GM12878 (cell line): ENCODE measurements around the gene KAZN. TPM values are rescaled to one million over a fixed set of nuclear protein-coding genes. Genes with fewer than 3 reads are reported as not detected.

ENCODE experiments used
- ATAC-seq: fragments of 200-7000 bp; cut with Tn5 transposase; 3 replicates; pipeline ENCODE4 v1.9.1; 2020; ENCODE audit warnings: mild to moderate bottlenecking, moderate library complexity
- BruUV-seq: library from RNA; stranded (reverse); fragments of 400-500 nt; replicated peaks from 2 replicates; lab custom pipeline; 2021; lab: Mats Ljungman, UMichigan
- CTCF ChIA-PET: fragments of 300-600 bp; sonication (Branson Sonifier 250); formaldehyde crosslinking; extraction: SDS; loops from one replicate; lab custom pipeline; 2021; ENCODE audit warnings: inconsistent platforms; lab: Yijun Ruan, JAX
- POLR2A ChIA-PET: fragments of 350-600 bp; formaldehyde crosslinking; extraction: SDS; loops from one replicate; lab custom pipeline; 2021; ENCODE audit warnings: inconsistent platforms; lab: Charles Lee
- RAD21 ChIA-PET: fragments of 300-600 bp; sonication (Branson Sonifier 250); formaldehyde crosslinking; loops from one replicate; lab custom pipeline; 2023; ENCODE audit warnings: antibody characterized with exemption; ENCODE audit not compliant: unreplicated experiment; lab: Charles Lee
- SMC1A ChIA-PET: fragments of 300-600 bp; sonication (Branson Sonifier 250); formaldehyde crosslinking; loops from one replicate; lab custom pipeline; 2023; ENCODE audit not compliant: unreplicated experiment, uncharacterized antibody; lab: Charles Lee
- DNase-seq: peaks from one replicate; pipeline ENCODE4 v3.0.0-alpha.2; 2011; ENCODE audit warnings: low read depth, low spot score
- FAIRE-seq: peaks from 3 replicates; lab custom pipeline; 2011; peaks lifted over from hg19 to GRCh38; lab: Jason Lieb, UNC
- H2AFZ ChIP-seq: 2 replicates; pipeline ENCODE4 v1.6.0; 2011; ENCODE audit warnings: low read depth, low read length, control low read depth; ENCODE audit not compliant: control insufficient read depth
- H3K27ac ChIP-seq: 2 replicates; pipeline ENCODE4 v1.5.1; 2011; ENCODE audit warnings: control low read depth; ENCODE audit not compliant: control insufficient read depth, insufficient read depth
- H3K27me3 ChIP-seq, 2 experiments: replicated peaks in 1 of 2; 2 replicates each; pipeline versions ENCODE4 v1.6.0 to v1.6.1; 2011; ENCODE audit warnings: low read length in 1 of 2; ENCODE audit not compliant: control insufficient read depth in 2 of 2, insufficient read depth in 2 of 2
- H3K36me3 ChIP-seq, 2 experiments: 2 replicates each; pipeline ENCODE4 v1.5.1; 2011; ENCODE audit warnings: low read length in 1 of 2; ENCODE audit not compliant: control insufficient read depth in 2 of 2, insufficient read depth in 2 of 2
- H3K4me1 ChIP-seq: 2 replicates; pipeline ENCODE4 v1.6.1; 2011; ENCODE audit warnings: mild to moderate bottlenecking, low read length, moderate library complexity, mixed read lengths; ENCODE audit not compliant: control insufficient read depth, insufficient read depth
- H3K4me2 ChIP-seq: 2 replicates; pipeline ENCODE4 v1.6.0; 2011; ENCODE audit warnings: control low read depth; ENCODE audit not compliant: control insufficient read depth, insufficient read depth
- H3K4me3 ChIP-seq: fragments of 200-600 bp; sonication (generic); 2 replicates; pipeline ENCODE4 v1.5.1; 2016
- H3K79me2 ChIP-seq: 2 replicates; pipeline ENCODE4 v1.6.0; 2011; ENCODE audit warnings: low read length; ENCODE audit not compliant: control insufficient read depth, insufficient read depth
- H3K9ac ChIP-seq: 2 replicates; pipeline ENCODE4 v1.8.0; 2011; ENCODE audit warnings: low read length, control low read depth, mixed read lengths; ENCODE audit not compliant: control insufficient read depth, insufficient read depth
- H3K9me3 ChIP-seq: replicated peaks from 3 replicates; pipeline ENCODE4 v1.5.1; 2011; ENCODE audit warnings: mild to moderate bottlenecking, low read length; ENCODE audit not compliant: control insufficient read depth, insufficient read depth
- H4K20me1 ChIP-seq: 2 replicates; pipeline ENCODE4 v1.6.0; 2011; ENCODE audit not compliant: control insufficient read depth, insufficient read depth
- BHLHE40 ChIP-seq, 2 experiments: fragments of 450-650 bp in 1 of 2; IDR thresholded peaks; 2 replicates each; pipeline ENCODE4 v1.6.1; 2011 to 2017; ENCODE audit warnings: low read depth in 2 of 2, borderline replicate concordance in 1 of 2, improper control_type of control experiment in 1 of 2, low read length in 1 of 2, mild to moderate bottlenecking in 1 of 2
- LARP7 ChIP-seq: fragments of 450-650 bp; IDR thresholded peaks from 2 replicates; pipeline ENCODE4 v1.6.1; 2017; ENCODE audit warnings: mild to moderate bottlenecking
- RELA ChIP-seq: fragments of 450-650 bp; IDR thresholded peaks from 2 replicates; pipeline ENCODE4 v1.8.0; 2014; ENCODE audit warnings: borderline replicate concordance; ENCODE audit not compliant: partially characterized antibody
- SMAD1 ChIP-seq: fragments of 450-650 bp; IDR thresholded peaks from 2 replicates; pipeline ENCODE4 v1.6.1; 2018; ENCODE audit warnings: mild to moderate bottlenecking, low read depth; ENCODE audit not compliant: partially characterized antibody
- SUPT20H ChIP-seq: IDR thresholded peaks from 2 replicates; pipeline ENCODE4 v1.6.1; 2011; ENCODE audit warnings: low read depth, mild to moderate bottlenecking, low read length, moderate library complexity, borderline replicate concordance; ENCODE audit not compliant: control insufficient read depth
- TARDBP ChIP-seq: IDR thresholded peaks from 2 replicates; pipeline ENCODE4 v1.6.1; 2016; ENCODE audit warnings: borderline replicate concordance
- WRNIP1 ChIP-seq: IDR thresholded peaks from 2 replicates; pipeline ENCODE4 v1.6.1; 2011; ENCODE audit warnings: low read depth, low read length, improper control_type of control experiment, borderline replicate concordance
- WGBS: methylation state at CpG from one replicate; pipeline ENCODE4 v1.1.6; 2016; ENCODE audit warnings: low lambda C conversion rate; ENCODE audit not compliant: insufficient replicate concordance, insufficient coverage; ENCODE audit errors: missing lambda C conversion rate; 5-methylcytosine and 5-hydroxymethylcytosine counted together
- in situ Hi-C: fragments of 300-500 bp; cut with MboI; formaldehyde crosslinking; loops from 9 replicates; pipeline ENCODE4 v1.14.3; 2018; ENCODE audit warnings: mixed read lengths
- intact Hi-C: fragments of 100-400 bp; cut with micrococcal nuclease; formaldehyde crosslinking; loops from one replicate; pipeline ENCODE4 v1.14.2; 2022; ENCODE audit not compliant: unreplicated experiment
- polyA plus RNA-seq, 11 experiments: library from polyadenylated mRNA; depleted of rRNA in 4 of 11; unstranded in 6 of 11; stranded (reverse) in 5 of 11; fragments of >200 nt; fragmentation: Nextera tagmentation in 4 of 11; fragmentation: Illumina TruSeq in 1 of 11; extraction: Ambion mirVana in 4 of 11; extraction: Trizol in 1 of 11; gene quantifications; 1 replicate in 1 of 11; 2 replicates in 10 of 11; pipeline versions ENCODE4 v1.2.1 to v1.2.3, GENCODE V29; 2011 to 2016; ENCODE audit warnings: inconsistent platforms in 2 of 11, missing spikeins in 2 of 11, low read depth in 1 of 11
- total RNA-seq, 4 experiments: library from RNA; depleted of rRNA in 3 of 4; stranded (reverse); fragments of >200 nt in 3 of 4; fragmentation: Illumina TruSeq in 1 of 4; extraction: Trizol in 1 of 4; gene quantifications; 2 replicates each; pipeline versions ENCODE4 v1.2.1 to v1.2.3, GENCODE V29; 2013 to 2021
- TF ChIP-seq, protein P1 (sequence below): fragments of 450-650 bp; IDR thresholded peaks from 2 replicates; pipeline ENCODE4 v1.6.1; 2017; ENCODE audit warnings: low read depth, mild to moderate bottlenecking, moderate library complexity
- TF ChIP-seq, protein P2 (sequence below): fragments of 450-650 bp; IDR thresholded peaks from 2 replicates; pipeline ENCODE4 v1.6.1; 2016; ENCODE audit warnings: mild to moderate bottlenecking, moderate library complexity, borderline replicate concordance

Gene KAZN
- total and polyA plus RNA-seq, 10 of the 15 experiments (the other 5 are each of a cell fraction or from before 2014, with no cell fraction given): 0.72 to 4.0 (median 1.2) TPM

DNA sequence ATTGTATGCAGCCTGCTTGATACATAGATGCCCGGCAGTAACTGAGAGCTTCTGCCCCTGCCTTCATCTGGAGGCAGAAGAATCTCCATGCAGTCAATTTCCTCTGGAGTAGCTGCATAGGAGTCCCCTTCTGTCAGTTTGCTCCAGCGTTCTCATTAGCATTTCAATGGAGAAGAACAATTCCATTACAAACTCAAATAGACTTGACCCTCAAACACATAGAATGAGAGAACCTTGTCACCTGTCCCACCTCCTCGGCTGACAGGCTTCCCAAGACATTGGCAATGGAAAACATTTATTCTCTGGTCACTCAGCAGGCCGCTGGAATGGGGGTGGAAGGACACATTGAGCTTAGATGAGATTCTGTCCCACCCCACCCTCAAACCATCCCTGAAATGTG is 509.4 kb downstream of the KAZN start:
- peaks cover 4% of the 10 kb centered on the region for H3K4me1 ChIP-seq
- RAD21 ChIA-PET: no interaction called here
- WGBS: 33% methylated on average over 4 of the region's 4 CpGs
- CTCF ChIA-PET: interaction anchor here (1.1 to 2.1 kb wide), 2 partner anchors 21 to 191 kb away, joined by 3 to 10 read pairs; no protein-coding TSS in a partner anchor
- POLR2A ChIA-PET: no interaction called here
- SMC1A ChIA-PET: interaction anchor here (0.6 to 0.9 kb wide), 2 partner anchors 18 to 440 kb away, joined by 3 read pairs; no protein-coding TSS in a partner anchor
- no peak overlapping the region for H3K27ac ChIP-seq
- TF ChIP-seq BHLHE40 (IDR thresholded peaks at IDR 0.05; ENCODE audit: borderline replicate concordance in 1 of 2, low read depth in 2 of 2, low read length in 1 of 2) (no peak), SMAD1 (no peak), LARP7 (no peak), TARDBP (no peak), SUPT20H (no peak), WRNIP1 (no peak), RELA (no peak)
- TF ChIP-seq, protein P1, sequence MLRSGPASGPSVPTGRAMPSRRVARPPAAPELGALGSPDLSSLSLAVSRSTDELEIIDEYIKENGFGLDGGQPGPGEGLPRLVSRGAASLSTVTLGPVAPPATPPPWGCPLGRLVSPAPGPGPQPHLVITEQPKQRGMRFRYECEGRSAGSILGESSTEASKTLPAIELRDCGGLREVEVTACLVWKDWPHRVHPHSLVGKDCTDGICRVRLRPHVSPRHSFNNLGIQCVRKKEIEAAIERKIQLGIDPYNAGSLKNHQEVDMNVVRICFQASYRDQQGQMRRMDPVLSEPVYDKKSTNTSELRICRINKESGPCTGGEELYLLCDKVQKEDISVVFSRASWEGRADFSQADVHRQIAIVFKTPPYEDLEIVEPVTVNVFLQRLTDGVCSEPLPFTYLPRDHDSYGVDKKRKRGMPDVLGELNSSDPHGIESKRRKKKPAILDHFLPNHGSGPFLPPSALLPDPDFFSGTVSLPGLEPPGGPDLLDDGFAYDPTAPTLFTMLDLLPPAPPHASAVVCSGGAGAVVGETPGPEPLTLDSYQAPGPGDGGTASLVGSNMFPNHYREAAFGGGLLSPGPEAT: no peak
- TF ChIP-seq, protein P2, sequence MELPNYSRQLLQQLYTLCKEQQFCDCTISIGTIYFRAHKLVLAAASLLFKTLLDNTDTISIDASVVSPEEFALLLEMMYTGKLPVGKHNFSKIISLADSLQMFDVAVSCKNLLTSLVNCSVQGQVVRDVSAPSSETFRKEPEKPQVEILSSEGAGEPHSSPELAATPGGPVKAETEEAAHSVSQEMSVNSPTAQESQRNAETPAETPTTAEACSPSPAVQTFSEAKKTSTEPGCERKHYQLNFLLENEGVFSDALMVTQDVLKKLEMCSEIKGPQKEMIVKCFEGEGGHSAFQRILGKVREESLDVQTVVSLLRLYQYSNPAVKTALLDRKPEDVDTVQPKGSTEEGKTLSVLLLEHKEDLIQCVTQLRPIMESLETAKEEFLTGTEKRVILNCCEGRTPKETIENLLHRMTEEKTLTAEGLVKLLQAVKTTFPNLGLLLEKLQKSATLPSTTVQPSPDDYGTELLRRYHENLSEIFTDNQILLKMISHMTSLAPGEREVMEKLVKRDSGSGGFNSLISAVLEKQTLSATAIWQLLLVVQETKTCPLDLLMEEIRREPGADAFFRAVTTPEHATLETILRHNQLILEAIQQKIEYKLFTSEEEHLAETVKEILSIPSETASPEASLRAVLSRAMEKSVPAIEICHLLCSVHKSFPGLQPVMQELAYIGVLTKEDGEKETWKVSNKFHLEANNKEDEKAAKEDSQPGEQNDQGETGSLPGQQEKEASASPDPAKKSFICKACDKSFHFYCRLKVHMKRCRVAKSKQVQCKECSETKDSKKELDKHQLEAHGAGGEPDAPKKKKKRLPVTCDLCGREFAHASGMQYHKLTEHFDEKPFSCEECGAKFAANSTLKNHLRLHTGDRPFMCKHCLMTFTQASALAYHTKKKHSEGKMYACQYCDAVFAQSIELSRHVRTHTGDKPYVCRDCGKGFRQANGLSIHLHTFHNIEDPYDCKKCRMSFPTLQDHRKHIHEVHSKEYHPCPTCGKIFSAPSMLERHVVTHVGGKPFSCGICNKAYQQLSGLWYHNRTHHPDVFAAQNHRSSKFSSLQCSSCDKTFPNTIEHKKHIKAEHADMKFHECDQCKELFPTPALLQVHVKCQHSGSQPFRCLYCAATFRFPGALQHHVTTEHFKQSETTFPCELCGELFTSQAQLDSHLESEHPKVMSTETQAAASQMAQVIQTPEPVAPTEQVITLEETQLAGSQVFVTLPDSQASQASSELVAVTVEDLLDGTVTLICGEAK: no peak
- FAIRE-seq (no peak), ATAC-seq (no peak), DNase-seq (no peak)
- in situ Hi-C loops (no loop called here), intact Hi-C loops (loop anchor here (10.0 kb wide), 1 partner anchor 183 kb away; no protein-coding TSS in a partner anchor)
- no TSS peak for BruUV-seq
- no peak overlapping the region for H2AFZ ChIP-seq
- no peak overlapping the region for H3K4me3 ChIP-seq
- H3K79me2 ChIP-seq: no peaks in the 10 kb centered on the region
- no peaks in the 10 kb centered on the region; the same call in 2 of the 3 replicates for H3K9me3 ChIP-seq
- no peak overlapping the region for H3K4me2 ChIP-seq
- no peak overlapping the region for H3K9ac ChIP-seq
- no peaks in the 10 kb centered on the region for H4K20me1 ChIP-seq
- H3K36me3 ChIP-seq: no peaks in the 10 kb centered on the region
- no peaks in the 10 kb centered on the region; a peak in 1 of 4 replicates for H3K27me3 ChIP-seq
